SK-N-SH (cell line): ENCODE data around the gene VASN. TPM values are rescaled to one million over a fixed set of nuclear protein-coding genes. Genes with fewer than 3 reads are reported as not detected.
"Not testable (repeated sequence)": the region's sequence is repeated elsewhere in the genome, so short reads cannot be mapped to it uniquely, and the experiment has no call there.

Experiments
- CTCF ChIA-PET: fragments of 300-600, 350-600 bp; formaldehyde crosslinking; extraction: SDS; loops from one replicate; lab custom pipeline; 2021; lab: Yijun Ruan, JAX
- POLR2A ChIA-PET: fragments of 350-600 bp; sonication (Branson Sonifier 250); formaldehyde crosslinking; extraction: SDS; loops from one replicate; lab custom pipeline; 2020; ENCODE audit warnings: antibody characterized with exemption, inconsistent platforms; lab: Yijun Ruan, JAX
- DNase-seq: peaks from one replicate; pipeline ENCODE4 v3.0.0; 2012
- H2AFZ ChIP-seq: fragments of 200-600 bp; sonication (generic); 2 replicates; pipeline ENCODE4 v1.8.1; 2016; ENCODE audit warnings: antibody characterized with exemption, mild to moderate bottlenecking, low read depth
- H3F3A ChIP-seq: fragments of 200-600 bp; sonication (generic); replicated peaks from 2 replicates; pipeline ENCODE3; 2016; ENCODE audit warnings: antibody characterized with exemption, mild to moderate bottlenecking; ENCODE audit not compliant: insufficient read depth
- H3K27ac ChIP-seq, 2 experiments: fragments of 200-500 bp in 1 of 2; fragments of 200-600 bp in 1 of 2; sonication (Bioruptor generic) in 1 of 2; sonication (generic), shearing (Covaris generic) in 1 of 2; 2 replicates each; pipeline versions ENCODE4 v1.5.1 to v1.6.1; 2014 to 2016; ENCODE audit warnings: low read depth in 2 of 2, inconsistent platforms in 1 of 2, low read length in 1 of 2, mild to moderate bottlenecking in 1 of 2, mixed read lengths in 1 of 2
- H3K27me3 ChIP-seq: fragments of 200-600 bp; sonication (generic), shearing (Covaris generic); 2 replicates; pipeline ENCODE4 v1.6.1; 2016; ENCODE audit warnings: mixed run types; ENCODE audit not compliant: insufficient read depth
- H3K36me3 ChIP-seq, 2 experiments: fragments of 200-500 bp in 1 of 2; fragments of 200-600 bp in 1 of 2; sonication (Bioruptor generic) in 1 of 2; sonication (generic) in 1 of 2; replicated peaks in 1 of 2; 2 replicates each; pipeline versions ENCODE3 to v1.5.1; 2014 to 2016; ENCODE audit warnings: low read length in 1 of 2, mild to moderate bottlenecking in 1 of 2; ENCODE audit not compliant: insufficient read depth in 2 of 2, control insufficient read depth in 1 of 2
- H3K4me1 ChIP-seq, 2 experiments: fragments of 200-500 bp in 1 of 2; fragments of 200-600 bp in 1 of 2; sonication (Bioruptor generic) in 1 of 2; sonication (generic), shearing (Covaris generic) in 1 of 2; 2 replicates each; pipeline versions ENCODE4 v1.5.1 to v1.6.1; 2014 to 2016; ENCODE audit warnings: low read depth in 1 of 2, low read length in 1 of 2, mixed run types in 1 of 2; ENCODE audit not compliant: insufficient read depth in 2 of 2, control insufficient read depth in 1 of 2
- H3K4me2 ChIP-seq: fragments of 200-600 bp; sonication (generic), shearing (Covaris generic); 2 replicates; pipeline ENCODE4 v1.6.1; 2017; ENCODE audit warnings: mixed run types
- H3K4me3 ChIP-seq, 2 experiments: fragments of 200-500 bp in 1 of 2; fragments of 200-600 bp in 1 of 2; sonication (Bioruptor generic) in 1 of 2; sonication (generic), shearing (Covaris generic) in 1 of 2; 2 replicates each; pipeline versions ENCODE4 v1.5.1 to v1.8.1; 2014 to 2016; ENCODE audit warnings: low read depth in 2 of 2, inconsistent platforms in 1 of 2, low read length in 1 of 2, mild to moderate bottlenecking in 1 of 2, mixed read lengths in 1 of 2, moderate library complexity in 1 of 2
- H3K79me2 ChIP-seq: fragments of 200-600 bp; sonication (generic); 2 replicates; pipeline ENCODE4 v1.8.1; 2017; ENCODE audit warnings: mild to moderate bottlenecking; ENCODE audit not compliant: insufficient read depth
- H3K9ac ChIP-seq: fragments of 200-600 bp; sonication (generic); 2 replicates; pipeline ENCODE4 v1.6.1; 2017; ENCODE audit warnings: mixed run types
- H3K9me2 ChIP-seq: fragments of 200-600 bp; sonication (generic); 2 replicates; pipeline ENCODE4 v1.6.1; 2017; ENCODE audit warnings: mixed run types
- H3K9me3 ChIP-seq: fragments of 200-600 bp; sonication (generic); 2 replicates; pipeline ENCODE4 v1.6.1; 2017; ENCODE audit warnings: mixed run types, mild to moderate bottlenecking, moderate library complexity
- H4K20me1 ChIP-seq: fragments of 200-600 bp; sonication (generic); 2 replicates; pipeline ENCODE4 v1.6.1; 2017; ENCODE audit warnings: mild to moderate bottlenecking, mixed run types; ENCODE audit not compliant: insufficient read depth
- ELF1 ChIP-seq: IDR thresholded peaks from 2 replicates; pipeline ENCODE4 v1.4.0; 2012
- FOXM1 ChIP-seq: IDR thresholded peaks from 2 replicates; pipeline ENCODE4 v1.4.0; 2012; ENCODE audit warnings: low read depth, mild to moderate bottlenecking
- JUND ChIP-seq: IDR thresholded peaks from 2 replicates; pipeline ENCODE4 v1.4.0; 2012
- MEF2A ChIP-seq: IDR thresholded peaks from 2 replicates; pipeline ENCODE4 v1.4.0; 2012; ENCODE audit warnings: low read depth, borderline replicate concordance
- MXI1 ChIP-seq: IDR thresholded peaks from 2 replicates; pipeline ENCODE4 v1.6.1; 2012; ENCODE audit warnings: mild to moderate bottlenecking, low read depth, low read length, improper control_type of control experiment
- PBX3 ChIP-seq: IDR thresholded peaks from 2 replicates; pipeline ENCODE4; 2012
- RCOR1 ChIP-seq: fragments of 150-350 bp; IDR thresholded peaks from 2 replicates; pipeline ENCODE4 v1.6.1; 2017; ENCODE audit warnings: antibody characterized with exemption, low read length
- RXRA ChIP-seq: IDR thresholded peaks from 2 replicates; pipeline ENCODE4 v1.4.0; 2012; ENCODE audit warnings: low read depth, mild to moderate bottlenecking, borderline replicate concordance
- SIN3A ChIP-seq: IDR thresholded peaks from 2 replicates; pipeline ENCODE4 v1.6.1; 2012; ENCODE audit warnings: low read depth, mild to moderate bottlenecking, low read length, moderate library complexity, borderline replicate concordance
- TEAD4 ChIP-seq: IDR thresholded peaks from 2 replicates; pipeline ENCODE4 v1.4.0; 2012; ENCODE audit warnings: mild to moderate bottlenecking, borderline replicate concordance; ENCODE audit not compliant: insufficient read depth
- ZBTB33 ChIP-seq: IDR thresholded peaks from 2 replicates; pipeline ENCODE4 v1.4.0; 2012; ENCODE audit warnings: low read depth, borderline replicate concordance
- WGBS: methylation state at CpG from one replicate; pipeline ENCODE4 v1.1.6; 2017; ENCODE audit warnings: low lambda C conversion rate; 5-methylcytosine and 5-hydroxymethylcytosine counted together
- polyA plus RNA-seq, 3 experiments: library from polyadenylated mRNA; depleted of rRNA; stranded (reverse); fragments of >200 nt; gene quantifications; 2 replicates each; pipeline ENCODE4 v1.2.3, GENCODE V29; 2012

VASN gene
- polyA plus RNA-seq, 1 of the 3 experiments (the other 2 are of a cell fraction), result 37.4 TPM

- peak; percentile 81; the same call in 1 of the 2 replicates for TF ChIP-seq RXRA
- TF ChIP-seq TEAD4, result peak; percentile 89
- TF ChIP-seq PBX3, result peak; percentile 75
- TF ChIP-seq MEF2A, result no peak
- TF ChIP-seq SIN3A, result peak; percentile 76; the same call in 1 of the 2 replicates
- TF ChIP-seq RCOR1, result peak; percentile 71; the same call in 1 of the 2 replicates
- TF ChIP-seq FOXM1, result no peak
Observed at GRCh38 chr16:4392382-4393239, 21.0 kb downstream of the VASN start (continued).

- TF ChIP-seq JUND, result no peak
- no peak for TF ChIP-seq ELF1
- TF ChIP-seq ZBTB33, result no peak
- 0 out of 2 replicates have a peak, but pooled peaks have one; percentile 33 for TF ChIP-seq MXI1
- TF ChIP-seq MEF2A, result no peak
- no peak for TF ChIP-seq PBX3
- H3K4me2 ChIP-seq, result peak overlapping the region; percentile 79
- POLR2A ChIA-PET, result interaction anchor here (1.0 to 2.7 kb wide), 11 partner anchors 10 to 65 kb away, joined by 3 to 28 read pairs (median 7); partner anchors contain the start of genes CORO7, PAM16 and VASN
- H3K9me2 ChIP-seq, result no peaks in the 10 kb centered on the region
- H3K27ac ChIP-seq, result peak overlapping the region; percentile 72 to 97
- H3K9ac ChIP-seq, result no peak overlapping the region; the same call in 1 of the 2 replicates
- no peak overlapping the region for H2AFZ ChIP-seq
- H3K79me2 ChIP-seq, result no peaks in the 10 kb centered on the region
- peaks cover 0 to under 1% of the 10 kb centered on the region in 2 experiments for H3K36me3 ChIP-seq
- H3K27me3 ChIP-seq, result no peaks in the 10 kb centered on the region
- peaks cover 4% of the 10 kb centered on the region for H3F3A ChIP-seq
- H3K4me1 ChIP-seq, result peaks cover 21 to 51% of the 10 kb centered on the region in 2 experiments; a peak in 3 of 4 replicates
- no peaks in the 10 kb centered on the region for H4K20me1 ChIP-seq
- no peak overlapping the region for H3K4me3 ChIP-seq
- 77% methylated on average over 5 of the region's 6 CpGs for WGBS
- CTCF ChIA-PET, result interaction anchor here (0.6 to 32.1 kb wide), 15 partner anchors 9 to 410 kb away, joined by 3 to 558 read pairs (median 6); no protein-coding TSS in a partner anchor
- no peak for DNase-seq
- H3K9me3 ChIP-seq, result no peaks in the 10 kb centered on the region
Observed at GRCh38 chr16:4393240-4393600, 21.6 kb downstream of the VASN start.

- CTCF ChIA-PET, result interaction anchor here (0.8 to 32.1 kb wide), 10 partner anchors 9 to 117 kb away, joined by 3 to 558 read pairs (median 8); partner anchors contain the start of gene VASN
- not testable (repeated sequence) for H3K4me2 ChIP-seq, H3K9me2 ChIP-seq, H3K79me2 ChIP-seq, H3K4me3 ChIP-seq, H4K20me1 ChIP-seq, H2AFZ ChIP-seq, H3K9me3 ChIP-seq, H3K36me3 ChIP-seq, DNase-seq, H3F3A ChIP-seq, H3K27me3 ChIP-seq, H3K9ac ChIP-seq
- WGBS, result 97% methylated on average over 15 of the region's 15 CpGs
- Histone ChIP-seq H3K4me1 (peaks cover 21 to 45% of the 10 kb centered on the region in 2 experiments; a peak in 3 of 4 replicates), H3K27ac (peak overlapping the region in 1 of 2 experiments; percentile 97; a peak in 3 of 4 replicates)
- POLR2A ChIA-PET, result interaction anchor here (1.4 to 2.0 kb wide), 4 partner anchors 10 to 43 kb away, joined by 4 to 28 read pairs (median 8); partner anchors contain the start of genes CORO7 and PAM16
Observed at GRCh38 chr16:4393850-4394249, 22.2 kb downstream of the VASN start.
